ENCODE data around the gene TENM4. TPM values are rescaled to one million over a fixed set of nuclear protein-coding genes. Genes with fewer than 3 reads are reported as not detected.
A peak's percentile ranks its signal among the peaks of the same experiment; 100 is the strongest.

Gene TENM4
- total RNA-seq, 1 experiment from 2014 or later, result not detected

DNA sequence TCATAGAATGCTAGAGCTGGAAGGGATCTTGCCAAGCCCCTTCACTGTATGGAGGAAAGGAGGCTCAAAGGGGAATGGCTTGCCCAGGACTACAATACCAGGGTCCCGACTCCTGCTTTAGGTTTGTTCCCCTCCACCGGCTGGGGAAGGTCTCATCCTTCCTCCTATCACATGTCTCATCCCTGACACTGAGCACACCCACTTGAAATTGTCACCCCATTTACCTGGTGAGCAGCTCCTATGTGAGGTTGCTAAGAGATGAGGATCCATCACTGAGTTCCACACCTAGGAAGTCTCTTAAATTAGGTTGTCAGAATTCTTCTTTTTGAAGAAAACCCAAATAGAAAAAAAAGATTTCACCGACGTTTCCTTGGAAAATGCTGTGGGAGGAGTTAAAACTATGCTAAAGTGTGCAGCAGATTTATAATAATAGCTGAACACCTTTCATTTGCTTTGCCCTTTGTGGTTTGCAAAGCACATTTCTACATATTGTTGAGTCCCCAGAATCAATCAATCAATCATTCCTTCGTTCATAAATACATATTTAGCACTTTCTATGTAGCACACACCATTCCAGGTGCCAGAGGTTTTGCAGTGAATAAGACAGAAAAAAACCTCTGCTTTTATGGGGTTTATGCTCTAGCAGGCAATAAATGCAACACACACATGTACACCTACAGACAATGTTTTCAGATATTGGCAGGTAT is 91.7 kb downstream of the TENM4 start:
- DNase-seq (ENCODE audit: low spot score), result no peak

DNA sequence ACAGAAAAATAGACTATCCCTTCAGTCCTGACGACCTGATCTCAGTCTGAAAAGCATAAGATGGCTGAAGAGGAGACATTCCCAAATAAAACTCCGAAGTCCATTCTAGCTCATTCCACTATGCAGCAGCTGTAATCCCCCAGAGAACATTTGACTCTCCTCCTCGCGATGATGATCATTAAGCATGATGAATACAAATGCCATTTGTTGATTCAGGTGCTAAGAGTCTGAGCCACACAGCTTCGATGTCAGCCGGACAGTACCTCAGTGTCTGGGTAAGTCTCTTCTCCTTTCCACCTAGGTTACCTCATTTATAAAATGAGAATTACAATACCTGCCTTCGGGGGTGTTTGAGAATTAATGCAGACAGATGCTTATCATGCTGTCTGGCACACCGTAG is 94.8 kb downstream of the TENM4 start:
- DNase-seq (ENCODE audit: low spot score), result no peak

DNA sequence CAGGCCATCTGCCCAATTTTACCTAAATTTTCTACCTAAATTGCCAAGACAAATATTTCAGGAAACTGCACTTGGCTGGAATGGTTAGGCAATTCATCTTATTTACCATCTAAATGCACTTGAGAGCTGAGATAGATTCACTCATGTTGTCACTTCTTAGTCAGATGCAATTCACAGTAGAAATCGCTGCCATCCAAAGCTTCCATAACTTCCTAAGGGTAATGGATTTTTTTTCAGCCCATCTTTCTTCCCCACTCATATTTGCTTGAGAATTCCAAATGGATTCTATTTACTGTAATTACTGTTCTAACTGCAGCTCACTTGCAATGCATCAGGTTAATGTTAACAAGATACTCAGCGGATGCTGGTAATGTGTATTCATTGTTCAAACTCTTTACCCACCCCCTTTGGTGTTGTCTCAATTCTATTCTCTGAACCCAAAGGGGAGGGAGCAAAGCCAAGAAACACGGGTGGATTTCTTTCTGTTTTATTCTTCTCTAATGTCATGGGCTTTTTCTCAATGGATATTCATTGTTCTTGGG is 96.0 kb downstream of the TENM4 start:
- DNase-seq (ENCODE audit: low spot score), result no peak

DNA sequence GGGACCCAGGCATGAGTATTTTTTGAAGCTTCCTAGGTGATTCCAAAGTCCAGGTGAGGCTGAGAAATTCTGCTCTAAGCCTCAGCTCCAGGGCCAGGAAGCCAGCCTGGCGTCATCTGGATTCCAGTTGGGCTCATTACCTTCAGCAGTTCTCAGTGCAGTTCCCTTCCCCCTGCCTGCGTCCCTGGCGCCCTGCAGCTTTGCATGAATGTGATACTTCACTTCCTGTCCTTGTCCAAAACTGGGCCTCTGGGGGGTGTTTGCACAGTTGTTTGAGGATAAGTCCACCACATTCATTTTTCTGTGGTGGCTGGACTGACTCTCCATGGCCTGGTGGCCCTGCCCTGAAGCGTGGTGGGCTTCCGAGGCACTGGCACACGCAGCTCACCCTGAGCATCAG is 98.1 kb downstream of the TENM4 start:
- DNase-seq (ENCODE audit: low spot score), result no peak

DNA sequence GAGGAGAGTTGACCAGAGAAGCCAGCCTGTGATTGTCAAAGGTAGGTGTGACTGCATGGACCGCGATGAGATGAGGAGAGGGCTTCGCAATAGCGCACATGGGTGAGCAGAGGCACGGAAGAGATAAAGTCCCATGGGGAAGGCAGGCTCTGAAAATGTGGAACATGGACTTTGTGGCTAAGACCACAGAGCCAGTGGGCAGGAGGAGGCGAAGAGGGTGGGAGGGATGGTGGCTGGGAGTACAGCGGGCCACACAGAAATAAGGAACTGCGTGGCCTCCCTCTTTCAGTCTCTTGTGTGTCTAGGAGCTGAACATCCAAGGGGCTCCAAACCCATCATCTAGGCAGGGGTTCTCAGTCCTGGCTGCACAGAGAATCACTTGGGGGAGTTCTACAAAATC is 98.6 kb downstream of the TENM4 start:
- no peak for DNase-seq (ENCODE audit: low spot score)

DNA sequence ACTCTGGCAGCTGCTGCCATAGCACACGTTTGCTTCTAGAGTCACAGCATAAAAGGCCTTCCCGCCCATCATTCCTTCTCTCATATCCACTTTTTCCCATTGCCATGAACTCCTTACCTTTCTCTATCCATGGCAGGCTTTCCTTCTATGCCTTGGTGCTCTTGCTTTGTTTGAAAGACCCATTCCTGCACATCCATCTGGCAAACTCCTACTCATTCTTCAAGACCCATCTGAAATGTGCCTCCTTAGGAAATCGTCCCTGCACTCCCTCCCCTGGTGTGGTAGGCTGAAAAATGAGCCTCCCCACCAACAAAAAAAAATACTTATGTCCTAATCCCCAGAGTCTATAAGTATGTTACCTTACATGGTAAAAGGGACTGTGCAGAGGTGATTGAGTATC is 100.3 kb downstream of the TENM4 start:
- DNase-seq (ENCODE audit: low spot score), result no peak

DNA sequence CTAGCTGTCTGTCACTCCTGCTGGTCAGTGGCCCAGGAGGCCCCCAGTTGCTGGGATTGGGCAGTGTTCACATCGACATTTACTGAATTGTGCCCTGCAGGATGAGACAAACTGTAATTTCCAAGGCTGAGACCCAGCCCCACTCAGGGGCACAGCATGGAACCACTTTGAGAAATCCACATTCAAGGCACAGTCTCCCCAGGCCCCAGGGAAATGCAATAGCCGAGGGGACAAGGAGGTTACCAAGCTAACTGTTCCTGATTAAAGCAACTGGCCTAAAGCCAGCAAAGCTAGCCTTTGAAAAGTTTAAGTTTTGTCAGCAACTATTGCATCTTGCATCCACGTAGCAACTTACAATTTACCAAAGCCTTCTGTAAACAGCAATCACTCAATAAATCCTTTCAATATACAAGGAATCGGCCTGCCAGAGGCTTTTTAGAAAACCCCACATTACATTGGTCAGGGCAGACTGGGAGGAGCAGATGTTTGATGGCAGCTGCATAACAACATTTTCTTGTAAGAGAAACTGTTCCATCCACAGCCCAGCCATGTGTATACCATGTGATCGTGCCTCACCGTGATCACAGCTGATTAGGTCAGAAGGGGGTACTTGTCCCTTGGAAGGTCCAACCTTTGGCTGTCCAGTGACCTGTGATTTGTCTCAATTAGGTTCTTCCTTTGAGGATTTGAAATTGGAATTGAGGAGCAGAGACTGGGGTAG is 103.9 kb downstream of the TENM4 start:
- DNase-seq (ENCODE audit: low spot score), result no peak

DNA sequence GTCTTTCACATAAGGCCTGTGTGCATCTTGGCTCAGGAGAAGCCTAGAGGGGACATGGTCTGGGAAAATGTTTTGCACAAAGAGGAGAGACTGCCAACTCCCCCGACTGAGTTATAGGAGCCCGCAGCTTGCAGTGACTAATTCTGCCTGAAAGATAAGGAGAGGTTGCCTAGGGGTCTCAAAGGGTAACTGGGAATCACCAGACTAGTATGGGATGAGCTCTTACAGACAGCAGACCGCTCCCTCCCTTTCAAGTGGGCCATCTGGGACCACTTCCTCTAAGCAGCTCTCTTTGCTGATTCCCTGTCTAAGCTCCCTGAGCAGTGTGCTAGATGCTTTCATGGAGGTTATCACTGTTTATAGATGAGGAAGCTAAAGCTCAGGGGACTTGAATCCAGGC is 105.1 kb downstream of the TENM4 start:
- no peak for DNase-seq (ENCODE audit: low spot score)

DNA sequence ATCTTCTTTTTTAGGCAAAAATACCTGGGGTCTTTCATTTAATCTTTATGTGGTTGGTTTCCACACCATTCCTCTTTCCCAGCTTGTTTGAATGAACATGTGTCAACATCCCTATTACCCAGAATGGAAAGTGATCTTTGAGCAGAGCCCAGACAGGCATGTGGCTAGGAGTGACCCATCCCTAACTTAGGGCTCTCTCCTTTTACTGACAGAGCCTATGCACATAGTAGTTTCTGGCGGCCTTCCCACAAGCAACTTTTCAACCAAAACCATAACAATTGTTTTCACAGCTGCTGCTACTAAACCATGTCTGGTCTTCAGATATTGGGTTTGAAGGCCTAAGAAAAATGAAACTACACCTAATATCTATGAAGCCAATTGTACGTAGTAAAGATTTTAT is 107.5 kb downstream of the TENM4 start:
- DNase-seq (ENCODE audit: low spot score), result no peak

DNA sequence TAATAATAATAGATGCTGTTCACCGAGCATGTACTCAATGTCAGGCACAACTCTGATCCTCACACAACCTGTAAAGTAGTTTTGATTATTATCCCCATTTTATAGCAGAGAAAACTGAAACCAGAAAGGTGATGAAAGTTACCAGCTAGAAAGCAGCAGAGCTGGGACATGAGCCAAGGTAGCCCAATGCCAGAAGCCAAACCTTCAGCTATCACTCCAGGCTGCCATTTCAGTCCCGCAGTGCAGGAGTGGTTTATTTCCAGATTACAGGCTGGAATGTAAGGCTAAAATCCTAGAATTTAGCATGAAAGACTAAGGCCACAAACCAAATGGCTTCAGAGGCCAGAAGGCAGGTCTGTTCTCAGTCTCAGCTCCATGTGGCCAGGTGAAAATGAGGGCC is 108.8 kb downstream of the TENM4 start:
- DNase-seq (ENCODE audit: low spot score), result no peak

DNA sequence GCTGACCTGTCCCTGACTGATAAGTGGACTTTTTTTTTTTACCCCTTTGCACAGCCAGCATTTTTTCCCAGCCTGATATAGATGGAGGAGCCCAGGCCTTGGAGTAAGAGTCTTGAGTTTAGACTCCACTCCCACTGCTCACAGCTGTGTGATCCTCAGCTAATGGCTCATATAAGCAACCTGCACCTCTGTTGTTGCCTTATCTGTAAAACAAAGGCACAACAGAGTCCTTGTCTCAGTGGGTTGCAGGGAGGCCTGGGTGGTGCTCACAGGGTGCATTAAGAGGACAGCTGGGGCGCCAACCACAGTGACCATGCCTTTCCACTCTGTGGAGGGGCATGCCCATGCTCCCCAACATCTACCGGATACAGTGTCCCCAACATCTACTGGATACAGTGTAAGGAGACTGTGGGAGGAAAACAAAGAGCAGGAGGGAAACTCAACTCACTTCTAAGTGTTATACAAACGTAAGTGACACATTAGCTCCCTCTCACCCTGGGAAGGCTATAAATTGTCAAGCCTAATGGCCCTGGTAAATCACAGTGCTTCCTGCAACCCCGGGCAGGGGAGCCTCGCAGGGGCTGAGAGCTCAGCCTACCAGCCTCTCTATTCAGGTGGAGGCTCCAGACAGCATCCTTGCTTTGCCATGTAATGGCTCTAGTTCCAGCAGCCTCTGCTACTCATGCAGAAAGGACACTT is 109.5 kb downstream of the TENM4 start:
- DNase-seq (ENCODE audit: low spot score), result no peak

DNA sequence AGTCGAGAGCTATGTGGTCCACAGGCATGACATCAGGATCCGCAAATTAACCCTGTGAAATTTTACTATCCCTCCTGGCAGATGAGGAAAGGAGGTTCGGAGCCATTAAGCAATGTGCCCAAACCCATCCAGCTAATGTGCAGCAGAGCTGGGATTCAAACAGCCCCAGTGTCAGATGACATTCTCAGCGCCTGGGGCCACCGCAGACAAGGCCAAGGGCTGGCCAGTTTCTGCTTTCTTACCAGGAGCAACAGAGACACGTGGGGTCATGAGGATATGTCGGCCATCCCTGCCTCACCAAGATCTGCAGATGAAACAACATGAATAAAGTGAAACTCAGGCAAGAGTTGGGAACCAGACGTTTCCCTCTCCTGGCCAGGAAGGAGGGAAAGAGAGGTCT is 110.2 kb downstream of the TENM4 start:
- DNase-seq (ENCODE audit: low spot score), result no peak

DNA sequence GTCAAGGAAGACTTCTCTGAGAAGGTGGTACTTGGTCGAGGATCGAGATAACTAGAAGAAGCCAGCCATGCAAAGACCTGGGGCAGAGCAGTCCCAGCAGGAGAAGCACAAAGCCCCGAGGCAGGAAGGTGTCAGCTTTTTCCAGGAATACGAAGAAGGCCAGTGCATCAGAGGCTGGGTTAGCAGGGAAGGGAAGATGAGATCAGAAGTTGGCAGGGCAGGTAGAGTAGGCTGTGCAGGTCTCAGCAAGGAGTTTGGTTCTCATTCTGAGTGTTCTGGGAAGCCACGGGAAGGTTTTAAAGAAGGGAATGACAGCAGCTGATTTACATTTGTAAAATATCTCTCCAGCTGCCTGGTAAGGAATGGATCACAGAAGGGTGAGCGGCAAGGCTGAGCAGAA is 111.3 kb downstream of the TENM4 start:
- DNase-seq (ENCODE audit: low spot score), result no peak

DNA sequence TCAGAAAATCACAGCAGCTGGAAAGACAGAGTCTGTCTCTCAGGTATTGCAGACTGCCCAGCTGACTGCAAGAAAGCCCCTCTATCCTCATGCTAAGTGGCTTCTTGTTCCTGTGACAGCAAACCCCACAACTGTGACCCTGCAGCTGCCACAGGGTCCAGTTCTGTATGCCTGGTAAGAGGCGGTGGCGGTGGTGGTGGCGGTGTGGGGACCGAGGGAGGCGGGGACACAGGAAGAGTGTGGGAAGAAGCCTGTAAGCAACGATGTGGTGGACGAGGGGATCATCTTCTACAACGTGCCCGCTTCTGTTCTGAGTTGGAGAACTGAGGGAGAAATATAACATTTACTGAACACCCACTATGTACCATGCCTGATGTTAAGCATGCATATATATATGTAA is 112.4 kb downstream of the TENM4 start:
- DNase-seq (ENCODE audit: low spot score), result no peak

DNA sequence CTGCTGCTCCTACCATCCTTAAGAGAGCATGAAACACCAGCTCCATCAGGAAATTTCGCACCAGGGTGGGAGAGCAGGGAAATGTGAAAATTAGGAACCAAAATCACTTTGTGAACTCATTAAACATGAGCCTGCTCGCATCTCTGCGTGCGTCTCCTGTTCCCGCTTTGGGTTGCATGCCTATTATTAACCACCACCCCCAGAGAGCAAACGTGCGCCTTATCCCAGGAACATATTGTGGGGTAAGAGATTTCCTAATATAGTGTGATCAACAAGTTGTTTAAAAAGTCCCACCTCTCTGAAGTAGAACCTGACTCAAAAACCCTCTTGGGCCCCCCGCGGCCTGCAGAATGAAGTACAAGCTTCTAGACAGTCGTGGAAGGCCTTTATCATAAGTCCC is 115.0 kb downstream of the TENM4 start:
- no peak for DNase-seq (ENCODE audit: low spot score)

DNA sequence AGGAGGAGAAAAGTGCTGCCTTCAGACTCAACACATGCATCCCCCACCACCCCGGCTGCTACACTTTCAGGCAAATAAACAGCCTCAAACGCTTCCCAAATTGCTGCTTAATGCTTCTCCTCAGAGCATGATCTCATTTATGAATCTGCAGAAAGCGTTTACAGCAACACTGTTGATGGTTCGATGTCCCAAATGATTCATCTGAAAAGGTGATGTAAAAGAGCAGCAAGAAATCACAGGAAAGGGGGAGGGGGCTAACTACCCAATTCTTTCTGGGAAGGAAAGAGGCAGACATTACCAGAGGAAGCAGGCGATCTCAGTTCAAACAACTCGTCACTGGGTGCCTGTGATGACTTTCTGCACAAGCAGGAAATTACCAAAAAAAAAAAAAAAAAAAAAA is 119.6 kb downstream of the TENM4 start:
- DNase-seq (ENCODE audit: low spot score), result no peak

DNA sequence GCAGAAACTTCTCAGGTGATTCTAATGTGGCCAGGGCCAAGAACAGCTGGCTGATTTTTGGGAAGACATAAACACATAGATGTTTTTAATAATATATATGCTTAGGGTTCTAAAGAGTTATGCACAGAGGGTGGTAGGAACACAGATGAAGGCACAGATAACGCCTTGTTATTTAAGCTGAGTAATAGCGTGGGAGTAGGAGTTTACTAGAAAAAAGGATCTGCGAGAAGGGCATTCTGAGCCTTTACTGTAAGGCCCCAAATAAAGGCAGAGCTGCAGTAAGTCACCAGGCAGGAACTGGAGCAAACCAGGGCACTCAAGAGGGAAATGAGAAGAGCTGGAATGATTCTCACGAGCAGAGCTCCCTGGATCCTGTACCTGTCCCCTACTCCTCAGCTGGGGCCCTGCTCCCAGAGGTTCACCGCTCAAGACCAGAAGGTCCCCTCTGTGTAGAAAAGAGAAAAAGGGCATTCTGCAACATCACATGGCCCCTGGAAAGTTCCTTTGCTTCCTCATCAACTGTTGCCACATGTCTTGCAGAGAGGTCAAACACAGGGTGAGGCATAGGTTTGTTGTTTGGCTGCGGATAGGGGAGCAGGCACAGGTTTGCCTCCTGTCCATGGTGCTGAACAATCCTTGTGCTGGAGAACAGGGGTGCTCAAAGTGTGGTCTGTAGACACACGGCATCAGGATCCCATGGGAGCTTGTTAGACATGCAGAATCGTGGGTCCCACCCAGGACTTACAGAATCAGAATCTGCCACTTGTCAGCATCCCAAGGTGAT is 125.7 kb downstream of the TENM4 start:
- peak; percentile 2 for DNase-seq (ENCODE audit: low spot score)

DNA sequence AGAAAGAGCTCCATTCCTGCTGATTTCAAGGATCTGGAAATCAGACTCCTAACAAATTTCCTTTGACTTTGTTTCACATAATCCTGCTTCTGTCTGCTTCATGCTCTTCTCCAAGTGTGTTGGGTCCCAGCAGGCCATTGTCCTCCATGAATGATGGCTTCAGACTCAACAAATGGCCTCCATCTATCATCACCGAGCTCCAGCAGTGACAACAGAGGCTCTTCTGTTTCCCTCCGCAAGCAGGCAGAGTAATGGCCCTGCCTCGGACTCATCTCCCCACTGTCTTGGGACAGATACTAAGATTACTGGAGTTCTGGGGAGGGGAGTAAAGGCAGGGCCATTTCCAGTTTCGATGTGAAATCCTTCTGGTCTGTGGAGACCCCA is 127.3 kb downstream of the TENM4 start:
- DNase-seq (ENCODE audit: low spot score), result no peak

DNA sequence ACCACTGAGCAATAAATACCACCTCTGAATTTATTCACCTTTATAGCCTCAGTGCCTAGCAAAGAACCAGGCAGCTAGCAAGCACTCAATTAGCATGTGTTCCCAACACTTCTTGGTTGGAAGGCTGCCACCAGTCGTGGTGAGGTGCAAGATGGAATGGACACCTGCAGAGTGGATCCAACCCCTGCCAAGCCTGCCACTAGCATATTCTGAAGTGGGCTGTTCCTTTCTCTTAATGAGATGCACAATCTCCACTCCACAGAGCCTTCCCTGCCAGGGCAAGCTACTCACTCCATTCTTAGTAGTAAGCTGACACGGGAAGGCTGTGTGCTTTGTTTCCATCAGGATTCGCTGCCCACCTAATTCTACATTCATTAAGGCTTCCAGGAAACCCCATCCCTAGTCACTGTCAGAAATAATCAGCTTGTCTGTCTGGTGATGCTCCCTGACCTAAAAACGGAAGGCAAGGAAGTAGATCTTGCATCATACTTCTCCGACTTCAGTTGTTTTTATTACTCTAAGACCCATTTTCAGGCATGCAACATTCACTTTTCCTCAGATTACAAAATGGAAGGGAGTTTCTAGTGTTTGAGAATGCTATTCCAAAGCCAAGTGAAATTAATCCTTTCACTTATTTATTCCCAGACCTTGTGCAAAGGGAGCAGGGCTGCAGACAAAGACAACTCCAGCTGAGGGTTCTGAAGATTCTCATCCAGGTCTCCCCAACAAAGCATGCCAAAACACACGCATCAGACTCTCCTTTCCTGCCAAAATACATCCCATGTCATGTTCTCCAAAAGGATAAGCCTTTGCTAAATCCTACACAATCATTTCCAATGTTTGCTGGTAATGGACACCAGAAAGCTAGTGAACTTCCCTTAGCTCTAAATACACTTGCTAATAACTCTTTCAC is 128.0 kb downstream of the TENM4 start:
- DNase-seq (ENCODE audit: low spot score), result no peak

DNA sequence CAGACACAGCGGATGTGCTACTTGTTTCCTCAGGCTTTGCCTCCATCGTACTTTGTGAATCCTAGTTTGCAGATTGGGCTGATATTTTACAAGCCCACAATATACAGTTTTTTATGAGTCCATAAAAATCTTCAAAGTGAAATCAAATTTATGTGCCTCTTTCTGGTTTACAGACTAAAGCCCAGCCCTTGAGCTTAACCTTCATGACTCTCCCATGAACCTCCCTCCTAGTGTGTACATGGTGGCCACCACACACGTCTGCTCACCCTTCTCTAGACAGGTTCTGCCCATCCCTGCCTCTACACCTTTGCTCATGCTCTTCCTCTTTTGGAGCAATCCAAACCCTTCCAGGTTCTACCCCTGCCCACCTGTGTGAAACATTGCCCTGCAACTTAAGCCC is 129.4 kb downstream of the TENM4 start:
- no peak for DNase-seq (ENCODE audit: low spot score)

DNA sequence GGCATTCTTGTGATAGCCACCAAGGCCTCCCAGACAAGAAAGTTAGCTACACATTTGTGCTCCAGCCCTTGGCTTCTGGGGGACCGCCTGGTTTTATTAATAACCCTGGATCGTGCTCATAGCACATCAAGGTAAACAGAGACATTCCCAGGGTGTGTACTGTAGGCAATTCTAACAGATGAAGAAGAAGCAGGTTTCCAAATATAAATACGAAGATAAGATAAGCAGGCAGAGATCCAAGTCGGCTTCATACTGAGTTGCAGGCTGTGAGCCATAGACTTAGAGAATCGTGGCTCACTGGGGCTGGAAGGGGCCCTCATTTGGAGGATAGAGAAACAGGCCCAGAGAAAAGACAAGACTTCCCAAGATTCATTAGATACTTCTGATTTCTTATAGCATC is 131.4 kb downstream of the TENM4 start:
- no peak for DNase-seq (ENCODE audit: low spot score)
